GM12878 (cell line): Measurements from ENCODE around the gene HLA-G. TPM values are rescaled to one million over a fixed set of nuclear protein-coding genes. Genes with fewer than 3 reads are reported as not detected.

ENCODE experiments used
- ATAC-seq: fragments of 200-7000 bp; cut with Tn5 transposase; 3 replicates; pipeline ENCODE4 v1.9.1; 2020; ENCODE audit warnings: mild to moderate bottlenecking, moderate library complexity
- BruUV-seq: library from RNA; stranded (reverse); fragments of 400-500 nt; replicated peaks from 2 replicates; lab custom pipeline; 2021; lab: Mats Ljungman, UMichigan
- CTCF ChIA-PET: fragments of 300-600 bp; sonication (Branson Sonifier 250); formaldehyde crosslinking; extraction: SDS; loops from one replicate; lab custom pipeline; 2021; ENCODE audit warnings: inconsistent platforms; lab: Yijun Ruan, JAX
- POLR2A ChIA-PET: fragments of 350-600 bp; formaldehyde crosslinking; extraction: SDS; loops from one replicate; lab custom pipeline; 2021; ENCODE audit warnings: inconsistent platforms; lab: Charles Lee
- RAD21 ChIA-PET: fragments of 300-600 bp; sonication (Branson Sonifier 250); formaldehyde crosslinking; loops from one replicate; lab custom pipeline; 2023; ENCODE audit warnings: antibody characterized with exemption; ENCODE audit not compliant: unreplicated experiment; lab: Charles Lee
- SMC1A ChIA-PET: fragments of 300-600 bp; sonication (Branson Sonifier 250); formaldehyde crosslinking; loops from one replicate; lab custom pipeline; 2023; ENCODE audit not compliant: unreplicated experiment, uncharacterized antibody; lab: Charles Lee
- DNase-seq: peaks from one replicate; pipeline ENCODE4 v3.0.0-alpha.2; 2011; ENCODE audit warnings: low read depth, low spot score
- FAIRE-seq: peaks from 3 replicates; lab custom pipeline; 2011; peaks lifted over from hg19 to GRCh38; lab: Jason Lieb, UNC
- H2AFZ ChIP-seq: 2 replicates; pipeline ENCODE4 v1.6.0; 2011; ENCODE audit warnings: low read depth, low read length, control low read depth; ENCODE audit not compliant: control insufficient read depth
- H3K27ac ChIP-seq: 2 replicates; pipeline ENCODE4 v1.5.1; 2011; ENCODE audit warnings: control low read depth; ENCODE audit not compliant: control insufficient read depth, insufficient read depth
- H3K27me3 ChIP-seq, 2 experiments: replicated peaks in 1 of 2; 2 replicates each; pipeline versions ENCODE4 v1.6.0 to v1.6.1; 2011; ENCODE audit warnings: low read length in 1 of 2; ENCODE audit not compliant: control insufficient read depth in 2 of 2, insufficient read depth in 2 of 2
- H3K36me3 ChIP-seq, 2 experiments: 2 replicates each; pipeline ENCODE4 v1.5.1; 2011; ENCODE audit warnings: low read length in 1 of 2; ENCODE audit not compliant: control insufficient read depth in 2 of 2, insufficient read depth in 2 of 2
- H3K4me1 ChIP-seq: 2 replicates; pipeline ENCODE4 v1.6.1; 2011; ENCODE audit warnings: mild to moderate bottlenecking, low read length, moderate library complexity, mixed read lengths; ENCODE audit not compliant: control insufficient read depth, insufficient read depth
- H3K4me2 ChIP-seq: 2 replicates; pipeline ENCODE4 v1.6.0; 2011; ENCODE audit warnings: control low read depth; ENCODE audit not compliant: control insufficient read depth, insufficient read depth
- H3K4me3 ChIP-seq: fragments of 200-600 bp; sonication (generic); 2 replicates; pipeline ENCODE4 v1.5.1; 2016
- H3K79me2 ChIP-seq: 2 replicates; pipeline ENCODE4 v1.6.0; 2011; ENCODE audit warnings: low read length; ENCODE audit not compliant: control insufficient read depth, insufficient read depth
- H3K9ac ChIP-seq: 2 replicates; pipeline ENCODE4 v1.8.0; 2011; ENCODE audit warnings: low read length, control low read depth, mixed read lengths; ENCODE audit not compliant: control insufficient read depth, insufficient read depth
- H3K9me3 ChIP-seq: replicated peaks from 3 replicates; pipeline ENCODE4 v1.5.1; 2011; ENCODE audit warnings: mild to moderate bottlenecking, low read length; ENCODE audit not compliant: control insufficient read depth, insufficient read depth
- H4K20me1 ChIP-seq: 2 replicates; pipeline ENCODE4 v1.6.0; 2011; ENCODE audit not compliant: control insufficient read depth, insufficient read depth
- CEBPB ChIP-seq, 2 experiments: fragments of 150-350 bp in 1 of 2; IDR thresholded peaks; 2 replicates each; pipeline ENCODE4 v1.6.1; 2012 to 2014; ENCODE audit warnings: low read depth in 2 of 2, low read length in 2 of 2, borderline replicate concordance in 1 of 2, inconsistent platforms in 1 of 2
- CTCF ChIP-seq, 3 experiments: IDR thresholded peaks in 2 of 3; conservative IDR thresholded peaks in 1 of 3; 2 replicates each; pipeline ENCODE4 v1.5.1; 2011; ENCODE audit warnings: low read depth in 3 of 3, low read length in 3 of 3, mild to moderate bottlenecking in 3 of 3, control low read depth in 2 of 3, moderate library complexity in 2 of 3, inconsistent platforms in 1 of 3, mixed read lengths in 1 of 3; ENCODE audit not compliant: control insufficient read depth in 2 of 3, insufficient read depth in 1 of 3; ENCODE audit errors: extremely low read depth in 1 of 3
- EGR1 ChIP-seq, 2 experiments: IDR thresholded peaks; 1 replicate in 1 of 2; 2 replicates in 1 of 2; pipeline ENCODE4 v1.6.1; 2011 to 2012; ENCODE audit warnings: low read depth in 2 of 2, low read length in 2 of 2, borderline replicate concordance in 1 of 2, mild to moderate bottlenecking in 1 of 2, moderate library complexity in 1 of 2
- HSF1 ChIP-seq: fragments of 150-350 bp; IDR thresholded peaks from 2 replicates; pipeline ENCODE4 v1.6.1; 2014; ENCODE audit warnings: mild to moderate bottlenecking, low read depth, low read length
- NFXL1 ChIP-seq: fragments of 450-650 bp; IDR thresholded peaks from 2 replicates; pipeline ENCODE4 v1.6.1; 2017; ENCODE audit warnings: antibody characterized with exemption, mild to moderate bottlenecking, borderline replicate concordance
- NFYA ChIP-seq: IDR thresholded peaks from 2 replicates; pipeline ENCODE4 v1.6.1; 2011; ENCODE audit warnings: low read depth, mild to moderate bottlenecking, low read length, improper control_type of control experiment, borderline replicate concordance
- PBX3 ChIP-seq: IDR thresholded peaks from 2 replicates; pipeline ENCODE4 v1.6.1; 2011; ENCODE audit warnings: mild to moderate bottlenecking, low read depth, low read length, moderate library complexity; ENCODE audit not compliant: insufficient replicate concordance
- RBBP5 ChIP-seq: fragments of 200-600 bp; sonication (generic); conservative IDR thresholded peaks from 2 replicates; pipeline ENCODE4 v1.6.1; 2016
- SPI1 ChIP-seq: IDR thresholded peaks from 2 replicates; pipeline ENCODE4 v1.6.1; 2011; ENCODE audit warnings: low read depth, mild to moderate bottlenecking, low read length, moderate library complexity, borderline replicate concordance; ENCODE audit not compliant: insufficient read depth
- TAF1 ChIP-seq: IDR thresholded peaks from 2 replicates; pipeline ENCODE4 v1.6.1; 2011; ENCODE audit warnings: mild to moderate bottlenecking, low read depth, low read length, borderline replicate concordance
- ZNF207 ChIP-seq: fragments of 450-650 bp; IDR thresholded peaks from 2 replicates; pipeline ENCODE4 v1.6.1; 2014; ENCODE audit warnings: antibody characterized with exemption, mild to moderate bottlenecking, borderline replicate concordance
- ZNF592 ChIP-seq: fragments of 450-650 bp; IDR thresholded peaks from 2 replicates; pipeline ENCODE4 v1.6.1; 2017; ENCODE audit warnings: mild to moderate bottlenecking, moderate library complexity
- ZZZ3 ChIP-seq: IDR thresholded peaks from 2 replicates; pipeline ENCODE4 v1.6.1; 2011; ENCODE audit warnings: low read depth; ENCODE audit not compliant: control insufficient read depth, insufficient read length
- WGBS: methylation state at CpG from one replicate; pipeline ENCODE4 v1.1.6; 2016; ENCODE audit warnings: low lambda C conversion rate; ENCODE audit not compliant: insufficient replicate concordance, insufficient coverage; ENCODE audit errors: missing lambda C conversion rate; 5-methylcytosine and 5-hydroxymethylcytosine counted together
- in situ Hi-C: fragments of 300-500 bp; cut with MboI; formaldehyde crosslinking; loops from 9 replicates; pipeline ENCODE4 v1.14.3; 2018; ENCODE audit warnings: mixed read lengths
- intact Hi-C: fragments of 100-400 bp; cut with micrococcal nuclease; formaldehyde crosslinking; loops from one replicate; pipeline ENCODE4 v1.14.2; 2022; ENCODE audit not compliant: unreplicated experiment
- polyA plus RNA-seq, 11 experiments: library from polyadenylated mRNA; depleted of rRNA in 4 of 11; unstranded in 6 of 11; stranded (reverse) in 5 of 11; fragments of >200 nt; fragmentation: Nextera tagmentation in 4 of 11; fragmentation: Illumina TruSeq in 1 of 11; extraction: Ambion mirVana in 4 of 11; extraction: Trizol in 1 of 11; gene quantifications; 1 replicate in 1 of 11; 2 replicates in 10 of 11; pipeline versions ENCODE4 v1.2.1 to v1.2.3, GENCODE V29; 2011 to 2016; ENCODE audit warnings: inconsistent platforms in 2 of 11, missing spikeins in 2 of 11, low read depth in 1 of 11
- total RNA-seq, 4 experiments: library from RNA; depleted of rRNA in 3 of 4; stranded (reverse); fragments of >200 nt in 3 of 4; fragmentation: Illumina TruSeq in 1 of 4; extraction: Trizol in 1 of 4; gene quantifications; 2 replicates each; pipeline versions ENCODE4 v1.2.1 to v1.2.3, GENCODE V29; 2013 to 2021

The HLA-G gene
- total and polyA plus RNA-seq, 10 of the 15 experiments (the other 5 are each of a cell fraction or from before 2014, with no cell fraction given): 0.10 to 2.9 (median 1.3) TPM; not detected in 5

GRCh38 chr6:29864037-29864810 is 36.6 kb downstream of the HLA-G start:
- H4K20me1 ChIP-seq: no peaks in the 10 kb centered on the region
- no TSS peak for BruUV-seq
- DNase-seq: no peak
- FAIRE-seq: no peak
- no peak for ATAC-seq
- H2AFZ ChIP-seq: no peak overlapping the region
- no peak overlapping the region for H3K4me2 ChIP-seq
- no peaks in the 10 kb centered on the region for H3K4me1 ChIP-seq
- no peaks in the 10 kb centered on the region for H3K9me3 ChIP-seq
- no peak overlapping the region for H3K4me3 ChIP-seq
- WGBS: 43% methylated on average over 16 of the region's 24 CpGs
- no peaks in the 10 kb centered on the region for H3K79me2 ChIP-seq
- intact Hi-C loops: no loop called here
- in situ Hi-C loops: no loop called here
- H3K27ac ChIP-seq: no peak overlapping the region
- H3K27me3 ChIP-seq: peaks cover 2 to 7% of the 10 kb centered on the region in 2 experiments; a peak in 3 of 4 replicates
- H3K36me3 ChIP-seq: no peaks in the 10 kb centered on the region
- no peak overlapping the region for H3K9ac ChIP-seq
- ChIA-PET POLR2A (no interaction called here), CTCF (interaction anchor here (0.5 to 0.7 kb wide), 2 partner anchors 44 to 148 kb away, joined by 3 read pairs; no protein-coding TSS in a partner anchor), SMC1A (no interaction called here), RAD21 (interaction anchor here (1.0 kb wide), 1 partner anchor 103 kb away, joined by 3 read pairs; no protein-coding TSS in a partner anchor)
- TF ChIP-seq PBX3 (no peak), SPI1 (no peak), TAF1 (no peak), ZNF207 (no peak), CTCF (IDR thresholded peaks at IDR 0.05 in 2 of 3, conservative IDR thresholded peaks at IDR 0.05 in 1 of 3; ENCODE audit: control insufficient read depth in 2 of 3, extremely low read depth in 1 of 3, insufficient read depth in 1 of 3, low read depth in 3 of 3, low read length in 3 of 3) (no peak), HSF1 (no peak), ZNF592 (no peak), ZZZ3 (no peak), NFXL1 (no peak), CEBPB (IDR thresholded peaks at IDR 0.05; ENCODE audit: borderline replicate concordance in 1 of 2, low read depth in 2 of 2, low read length in 2 of 2) (no peak), RBBP5 (no peak), NFYA (no peak), EGR1 (IDR thresholded peaks at IDR 0.05; ENCODE audit: borderline replicate concordance in 1 of 2, low read depth in 2 of 2, low read length in 2 of 2) (no peak)
